GM12872 (cell line): ENCODE results near the gene PARD3.
A peak's percentile ranks its signal among the peaks of the same experiment; 100 is the strongest.

Experiments used
- CTCF ChIP-seq: IDR thresholded peaks from 3 replicates; pipeline ENCODE4 v1.5.1; 2011; ENCODE audit warnings: low read depth, mild to moderate bottlenecking, low read length, moderate library complexity; ENCODE audit not compliant: insufficient read depth

PARD3 gene

GRCh38 chr10:34260904-34261303 is 554.2 kb downstream of the PARD3 start:
- TF ChIP-seq CTCF = no peak

GRCh38 chr10:34256216-34256615 is 558.9 kb downstream of the PARD3 start:
- no peak for TF ChIP-seq CTCF

GRCh38 chr10:34255035-34255434 is 560.1 kb downstream of the PARD3 start:
- TF ChIP-seq CTCF = no peak

GRCh38 chr10:34254596-34254995 is 560.5 kb downstream of the PARD3 start:
- no peak for TF ChIP-seq CTCF

GRCh38 chr10:34252111-34252510 is 563.0 kb downstream of the PARD3 start:
- TF ChIP-seq CTCF = no peak

- no peak for TF ChIP-seq CTCF
Observed at GRCh38 chr10:34251177-34251576, 563.9 kb downstream of the PARD3 start.

- no peak for TF ChIP-seq CTCF
Observed at GRCh38 chr10:34250722-34251121, 564.4 kb downstream of the PARD3 start.

- TF ChIP-seq CTCF = peak; percentile 43
Observed at GRCh38 chr10:34249634-34250033, 565.5 kb downstream of the PARD3 start.
